HG03108 (cell line): ENCODE data around the gene DHRS7B.
"Not testable (repeated sequence)": the region's sequence is repeated elsewhere in the genome, so short reads cannot be mapped to it uniquely, and the experiment has no call there.

Experiments used
- ATAC-seq: cut with Tn5 transposase; IDR thresholded peaks from one replicate; pipeline ENCODE4 v1.9.1; 2021; ENCODE audit warnings: moderate library complexity; ENCODE audit not compliant: unreplicated experiment

DHRS7B gene

DNA sequence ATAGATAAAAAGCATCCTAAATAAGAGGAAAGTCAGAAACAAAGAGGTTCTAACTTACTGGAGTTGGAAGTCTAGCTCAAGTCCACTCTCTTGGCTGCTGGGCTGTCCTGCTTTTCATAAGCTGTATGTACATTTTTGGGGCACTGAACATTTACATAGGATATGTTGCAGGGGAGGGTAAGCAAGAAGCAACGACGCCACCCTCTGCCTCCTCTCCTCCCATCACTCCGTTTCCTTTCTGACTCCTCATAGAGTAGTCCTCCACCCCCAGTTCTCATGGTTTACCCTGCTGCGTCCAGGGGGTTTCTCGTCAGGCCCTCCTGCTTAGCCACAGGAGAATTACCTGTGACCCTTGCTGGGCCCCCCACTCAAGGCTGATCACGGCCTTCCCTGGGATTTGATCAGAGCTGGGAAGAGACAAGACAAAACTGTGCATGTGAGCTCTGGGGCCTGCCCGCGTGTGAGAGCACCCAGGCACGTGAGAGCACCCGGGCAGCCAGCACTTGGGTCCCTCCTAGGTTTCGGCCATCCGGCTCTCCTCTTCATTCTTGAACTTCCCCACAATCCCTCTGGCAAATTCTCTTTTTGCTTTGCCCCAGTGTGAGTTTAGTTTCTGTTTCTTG, 50.1 kb downstream of the DHRS7B start:
- ATAC-seq = no peak

DNA sequence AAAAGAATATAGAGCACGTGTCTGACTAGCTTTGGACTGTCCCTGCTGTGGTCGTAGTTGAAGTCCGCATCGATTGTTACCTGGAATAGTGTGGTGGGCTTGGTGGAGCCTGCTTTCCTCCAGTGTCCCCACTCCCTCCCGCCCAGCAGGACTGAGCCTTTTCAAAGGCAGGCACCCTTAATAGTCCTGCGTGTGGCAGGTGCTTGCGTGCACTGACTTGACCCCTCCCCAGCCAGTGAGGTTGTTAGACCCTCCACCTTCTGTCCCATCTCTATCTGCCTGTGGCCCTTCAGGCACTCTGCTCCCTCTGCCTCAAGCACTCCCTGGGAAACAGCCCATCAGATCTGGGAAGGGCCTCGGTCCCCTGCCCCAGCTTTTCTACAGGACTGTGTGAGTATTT, 50.6 kb downstream of the DHRS7B start:
- ATAC-seq = no peak

DNA sequence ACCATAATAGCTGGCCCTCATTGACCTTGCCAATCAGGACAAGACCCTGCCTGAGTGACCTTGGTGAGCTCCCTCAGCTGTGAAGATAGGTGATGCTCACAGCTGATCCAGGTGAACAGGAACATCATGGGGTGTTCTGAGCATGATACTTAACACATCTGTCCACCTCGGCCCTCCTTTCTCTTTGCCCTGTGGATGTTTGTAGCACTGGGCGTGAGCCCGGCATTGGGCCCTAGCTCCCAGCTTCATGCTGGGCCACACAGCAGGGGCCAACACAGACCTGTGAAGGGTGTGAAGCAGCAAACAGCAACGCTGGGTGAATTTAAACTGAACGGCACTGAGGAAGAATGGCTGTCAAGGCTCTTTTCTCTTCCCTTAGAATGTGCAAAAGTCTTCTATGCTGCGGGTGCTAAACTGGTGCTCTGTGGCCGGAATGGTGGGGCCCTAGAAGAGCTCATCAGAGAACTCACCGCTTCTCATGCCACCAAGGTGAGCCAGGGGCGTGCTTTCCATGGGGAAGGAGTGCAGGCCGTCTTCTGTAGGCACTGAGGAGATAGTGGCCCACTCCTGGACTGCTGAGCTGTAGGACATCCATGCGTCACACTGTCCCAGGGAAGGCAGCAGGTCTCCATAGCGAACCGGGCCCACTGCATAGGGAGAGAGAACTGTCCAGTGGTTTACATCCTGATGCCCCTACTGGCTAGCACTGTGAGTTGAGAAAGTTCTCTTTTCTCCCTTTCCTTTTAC, 51.3 kb downstream of the DHRS7B start:
- no peak for ATAC-seq

DNA sequence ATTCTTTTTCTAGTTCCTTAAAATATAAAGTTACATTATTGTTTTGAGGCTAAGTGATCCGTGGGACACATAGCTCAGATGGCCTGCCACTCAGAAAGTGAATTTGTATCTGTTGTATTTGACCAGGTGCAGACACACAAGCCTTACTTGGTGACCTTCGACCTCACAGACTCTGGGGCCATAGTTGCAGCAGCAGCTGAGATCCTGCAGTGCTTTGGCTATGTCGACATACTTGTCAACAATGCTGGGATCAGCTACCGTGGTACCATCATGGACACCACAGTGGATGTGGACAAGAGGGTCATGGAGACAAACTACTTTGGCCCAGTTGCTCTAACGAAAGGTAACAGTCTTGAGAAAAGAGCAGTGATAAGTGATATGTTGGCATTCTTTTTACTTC, 56.7 kb downstream of the DHRS7B start:
- ATAC-seq = no peak

DNA sequence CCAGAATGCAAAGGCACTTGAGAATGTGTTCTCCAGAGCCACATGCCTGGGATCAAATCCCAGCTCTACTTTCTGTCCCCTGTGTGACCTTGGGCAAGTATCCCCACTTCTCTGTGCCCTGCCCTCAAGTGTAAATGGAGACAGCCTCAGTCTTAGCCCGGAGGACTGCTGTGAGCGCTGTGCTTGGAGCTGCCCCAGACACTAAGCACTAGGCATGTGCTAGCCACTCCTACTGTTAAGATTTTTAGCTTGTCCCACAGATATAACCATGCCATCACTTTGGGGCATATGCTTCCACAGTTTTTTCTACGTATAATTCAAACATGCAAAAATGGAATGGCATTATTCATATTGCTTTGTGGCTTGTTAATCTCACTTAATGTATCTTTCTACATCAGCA, 57.8 kb downstream of the DHRS7B start:
- no peak for ATAC-seq

DNA sequence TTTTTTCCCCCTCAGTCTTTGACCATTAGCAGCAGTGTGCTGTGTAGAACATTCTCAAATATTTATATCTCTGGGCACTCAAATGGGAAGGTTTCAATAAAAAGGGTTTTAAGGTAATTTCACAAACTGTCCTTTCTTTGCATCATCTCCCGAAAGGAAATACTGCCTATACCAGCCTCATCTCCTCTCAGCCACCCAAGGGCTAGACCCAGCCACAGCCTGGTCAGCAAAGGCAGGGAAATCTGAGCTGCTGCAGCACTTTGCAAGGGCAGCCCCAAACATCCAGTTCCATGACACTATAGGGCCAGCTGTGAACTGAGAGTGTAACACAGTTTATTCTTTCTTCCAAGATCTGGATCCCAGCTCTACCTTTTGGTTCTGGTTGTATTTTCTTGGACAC, 58.3 kb downstream of the DHRS7B start:
- no peak for ATAC-seq

DNA sequence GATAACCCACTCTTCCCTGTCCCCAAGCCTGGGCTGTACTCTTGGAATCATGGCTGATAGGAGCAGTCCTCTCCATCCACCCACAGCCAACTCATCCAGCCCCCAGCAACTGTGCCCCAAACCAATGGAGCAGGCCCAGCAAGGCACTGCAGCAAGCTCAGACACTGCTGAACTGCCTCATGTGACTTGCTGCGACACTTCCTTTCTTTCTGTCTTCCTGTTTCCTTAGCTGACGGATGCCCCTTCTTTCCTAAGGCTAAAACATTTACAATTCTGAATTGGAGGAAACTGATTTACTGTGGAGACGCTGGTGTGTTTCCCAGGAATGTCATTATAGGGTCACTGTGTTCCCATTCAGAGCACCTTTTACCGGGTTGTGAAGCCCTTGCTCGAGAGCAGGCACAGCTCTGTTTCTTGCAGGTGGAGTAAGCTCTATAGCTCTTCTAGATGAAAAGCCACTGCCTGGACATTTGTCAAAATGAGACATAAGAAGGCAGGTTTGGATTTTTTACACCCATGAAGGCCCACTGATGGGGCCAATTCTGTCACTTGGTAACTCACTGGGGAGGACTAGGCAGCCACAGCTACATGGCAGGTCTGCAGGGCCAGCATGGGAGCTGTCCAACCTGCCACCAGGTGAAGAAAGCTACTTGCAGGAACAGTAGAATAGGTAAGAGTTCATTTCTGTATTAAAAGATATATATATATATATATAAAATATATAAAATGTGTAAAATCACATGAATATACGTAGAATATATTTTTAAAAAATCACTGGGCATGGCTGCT, 59.8 kb downstream of the DHRS7B start:
- ATAC-seq = no peak

DNA sequence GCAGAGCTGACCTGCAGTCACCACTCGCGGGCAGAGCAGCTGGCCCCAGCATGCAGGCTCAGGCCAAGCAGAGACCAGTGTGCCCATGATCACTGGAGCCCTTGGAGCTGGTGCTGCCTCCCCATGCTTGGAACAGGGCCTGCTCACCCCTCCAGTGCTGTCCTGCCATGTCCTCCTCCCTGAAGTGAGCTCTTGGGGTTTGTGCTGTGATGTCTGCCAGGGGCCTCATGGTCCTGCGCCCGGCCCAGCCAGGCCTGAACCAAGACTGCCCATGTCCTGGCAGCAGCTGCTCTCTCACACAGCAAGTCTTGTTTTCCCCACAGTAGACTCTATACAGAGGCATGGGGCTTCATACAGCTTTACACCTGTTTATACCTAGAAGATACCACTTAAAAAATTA, 62.6 kb downstream of the DHRS7B start:
- no peak for ATAC-seq

DNA sequence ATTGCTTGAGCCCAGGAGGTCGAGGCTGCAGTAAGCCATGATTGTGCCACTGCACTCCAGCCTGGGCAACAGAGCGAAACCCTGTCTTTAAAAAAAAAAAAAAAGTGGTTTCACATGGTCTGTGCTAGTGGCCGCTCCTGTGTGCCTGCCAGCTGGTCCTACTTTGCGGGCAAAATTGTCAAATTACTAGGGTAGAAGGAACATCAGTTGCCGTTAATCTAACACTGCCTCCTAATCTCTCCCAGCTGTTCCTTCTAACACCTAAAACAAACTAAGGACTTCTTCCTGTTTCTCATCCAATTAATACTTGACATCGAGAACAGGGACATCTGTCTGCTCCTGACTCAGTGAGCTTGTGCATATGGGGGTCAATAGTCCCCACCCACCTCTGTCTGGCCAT, 63.3 kb downstream of the DHRS7B start:
- ATAC-seq = no peak

DNA sequence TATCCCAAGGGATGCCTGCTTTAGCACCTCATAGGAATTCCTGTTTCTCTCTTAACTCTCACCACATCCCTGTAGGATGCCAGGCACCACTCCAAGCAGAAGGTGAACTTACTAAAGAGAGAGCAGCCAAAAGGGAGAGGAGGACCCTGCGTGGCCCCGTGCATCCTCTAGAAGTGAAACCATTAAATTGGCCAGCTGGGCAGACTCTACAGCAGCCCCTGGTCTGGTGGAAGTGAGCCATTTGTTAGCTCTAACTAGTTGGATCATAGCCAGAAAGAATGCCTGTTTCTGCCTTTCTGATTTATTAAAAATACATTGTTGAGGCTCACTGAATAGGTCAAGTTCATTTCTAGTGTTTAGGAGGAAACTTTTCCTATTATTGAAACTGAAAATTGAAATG, 64.9 kb downstream of the DHRS7B start:
- ATAC-seq = no peak

DNA sequence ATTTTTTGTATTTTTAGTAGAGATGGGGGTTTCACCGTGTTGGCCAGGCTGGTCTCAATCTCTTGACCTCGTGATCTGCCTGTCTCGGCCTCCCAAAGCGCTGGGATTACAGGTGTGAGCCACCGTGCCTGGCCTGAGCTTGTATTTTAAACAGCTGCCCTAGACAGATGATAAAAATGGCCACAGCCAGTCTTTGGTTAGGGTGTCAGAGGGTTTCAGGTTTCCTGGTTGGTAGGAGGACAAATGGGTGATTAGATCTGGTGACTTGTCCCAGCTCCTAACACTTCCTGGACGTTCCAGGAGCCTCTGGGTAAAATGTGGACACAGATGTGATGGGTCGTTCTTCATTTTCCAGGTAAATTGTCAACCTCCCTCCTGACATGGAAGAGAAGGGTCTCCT, 65.7 kb downstream of the DHRS7B start:
- not testable (repeated sequence) for ATAC-seq

DNA sequence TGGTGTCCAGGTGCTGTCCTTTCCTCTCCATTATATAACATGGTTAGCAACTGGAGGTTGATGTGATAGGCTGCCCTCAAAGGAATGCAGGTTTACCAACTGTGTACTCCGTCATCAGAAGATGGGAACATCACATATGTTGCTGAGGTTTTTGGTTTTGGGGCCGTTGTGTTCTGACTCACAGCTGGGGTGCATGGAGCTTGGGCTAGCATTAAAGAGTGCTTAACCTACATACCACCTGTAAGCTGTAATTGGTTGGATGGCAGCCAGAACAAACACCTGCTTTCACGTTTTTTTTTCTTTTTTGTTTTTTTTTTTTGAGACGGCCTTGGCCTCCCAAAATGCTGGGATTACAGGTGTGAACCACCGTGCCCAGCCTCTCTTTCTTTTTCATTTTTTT, 66.3 kb downstream of the DHRS7B start:
- ATAC-seq = no peak

DNA sequence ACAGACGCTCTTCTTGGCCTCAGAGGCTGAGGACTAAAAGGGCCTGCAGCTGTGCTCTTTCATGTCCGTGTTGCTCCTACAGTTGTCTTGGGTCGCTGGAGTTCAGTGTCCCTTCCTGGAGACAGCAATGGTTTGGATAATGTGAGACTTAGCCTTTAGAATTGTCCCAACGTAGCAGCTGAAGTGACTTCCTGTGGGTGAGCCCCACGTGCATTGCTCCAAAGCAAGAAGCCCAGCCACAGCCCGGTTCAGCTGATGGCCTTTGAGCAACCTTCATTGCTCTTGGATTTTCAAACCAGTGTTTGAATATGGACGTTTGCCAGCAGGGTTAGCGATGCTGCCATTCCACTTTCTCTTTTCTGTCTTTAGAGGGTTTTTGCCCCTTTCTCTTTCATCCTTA, 67.5 kb downstream of the DHRS7B start:
- ATAC-seq = no peak

DNA sequence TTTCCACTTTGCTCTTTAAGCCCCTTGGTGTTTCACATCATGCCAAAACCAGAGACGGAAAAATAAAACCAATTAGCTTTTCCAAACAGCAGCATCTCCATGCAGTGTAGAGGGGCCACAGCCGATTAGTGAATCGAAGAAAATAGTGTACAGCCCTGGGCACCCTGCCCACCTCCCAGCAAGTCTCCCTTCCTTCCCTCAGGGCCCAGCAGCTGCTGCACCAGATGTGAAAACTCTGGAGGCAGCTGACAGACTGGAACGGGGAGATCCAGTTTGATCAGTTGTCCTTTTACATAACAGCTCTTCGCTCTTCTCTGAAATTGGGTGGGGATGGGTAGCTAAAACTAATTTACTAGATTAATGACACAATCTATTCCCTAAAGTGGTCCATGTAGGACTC, 67.9 kb downstream of the DHRS7B start:
- ATAC-seq = no peak

DNA sequence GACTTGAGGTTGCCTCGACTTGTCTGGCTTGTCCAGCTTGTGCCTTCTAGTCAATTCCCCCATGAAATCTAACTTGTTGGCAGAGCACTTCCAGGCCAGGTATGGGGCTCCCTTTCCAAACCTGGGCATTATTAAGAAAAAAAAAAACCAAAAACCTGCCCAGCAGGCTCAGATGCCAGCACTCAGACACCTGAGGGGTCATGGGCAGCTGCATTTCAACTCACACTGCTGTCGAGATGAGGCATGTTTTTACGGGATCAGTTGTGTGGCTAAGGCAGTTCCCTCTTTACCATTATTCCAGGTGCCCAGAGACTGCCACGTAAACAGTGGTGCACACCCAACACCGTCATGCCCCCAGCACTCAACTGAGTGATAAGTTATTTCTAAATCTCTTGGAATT, 69.4 kb downstream of the DHRS7B start:
- ATAC-seq = no peak

DNA sequence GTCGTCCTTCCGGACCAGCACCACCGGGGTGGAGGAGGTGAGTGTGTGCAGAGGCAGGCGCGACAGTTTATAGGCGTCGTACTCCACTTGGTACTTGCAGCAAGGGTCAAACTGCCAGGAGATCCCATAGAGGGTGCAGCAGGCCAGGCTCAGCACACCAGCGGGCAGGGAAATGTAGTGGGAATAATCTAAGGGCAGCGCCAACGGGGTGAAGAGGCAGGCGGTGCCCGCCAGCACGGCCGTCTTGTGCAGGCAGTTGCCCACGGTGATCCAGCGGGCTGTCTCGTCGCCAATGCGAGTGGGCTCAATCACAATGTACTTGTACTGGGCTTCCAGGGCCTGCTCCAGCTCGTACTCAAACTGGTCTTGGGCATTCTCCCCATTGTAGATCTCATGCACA, 71.6 kb downstream of the DHRS7B start:
- no peak for ATAC-seq

DNA sequence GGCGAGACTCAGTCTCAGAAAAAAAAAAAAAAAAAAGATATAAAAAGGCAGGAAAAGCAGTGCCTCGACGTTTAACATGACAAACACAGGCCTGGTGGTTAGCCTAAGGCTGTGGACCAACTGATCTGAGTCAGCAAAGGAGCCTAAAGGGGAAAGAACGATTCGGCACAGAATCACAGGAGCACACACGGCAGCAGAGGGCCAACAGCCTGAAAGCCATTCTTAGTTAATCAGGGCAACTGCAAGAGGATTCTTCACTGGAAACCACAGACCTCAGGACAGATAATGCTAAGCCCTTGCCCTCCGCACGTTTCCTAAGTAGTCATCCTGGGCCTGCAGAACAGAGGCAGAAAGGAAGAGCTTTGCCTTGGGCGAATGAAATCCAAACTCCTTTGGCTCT, 72.5 kb downstream of the DHRS7B start:
- ATAC-seq = no peak

DNA sequence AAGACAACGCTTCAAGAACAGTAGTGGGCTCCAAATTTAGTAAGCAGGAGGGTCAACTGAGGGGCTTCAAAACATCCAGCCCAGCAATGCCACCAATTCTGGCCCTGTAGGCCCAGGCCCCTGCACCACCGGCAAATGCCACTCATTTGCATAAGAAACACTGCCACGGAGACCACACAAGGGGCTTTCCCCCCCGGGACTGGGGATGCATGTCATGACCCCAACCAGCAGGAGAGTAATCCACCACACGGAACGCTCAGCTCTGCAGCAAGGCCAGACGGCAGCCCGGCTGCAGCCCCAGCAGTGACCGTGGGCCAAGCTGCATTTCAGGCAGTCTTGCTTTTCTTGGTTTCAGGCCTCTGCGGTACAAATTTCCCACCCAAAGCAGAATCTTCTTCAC, 73.1 kb downstream of the DHRS7B start:
- no peak for ATAC-seq

DNA sequence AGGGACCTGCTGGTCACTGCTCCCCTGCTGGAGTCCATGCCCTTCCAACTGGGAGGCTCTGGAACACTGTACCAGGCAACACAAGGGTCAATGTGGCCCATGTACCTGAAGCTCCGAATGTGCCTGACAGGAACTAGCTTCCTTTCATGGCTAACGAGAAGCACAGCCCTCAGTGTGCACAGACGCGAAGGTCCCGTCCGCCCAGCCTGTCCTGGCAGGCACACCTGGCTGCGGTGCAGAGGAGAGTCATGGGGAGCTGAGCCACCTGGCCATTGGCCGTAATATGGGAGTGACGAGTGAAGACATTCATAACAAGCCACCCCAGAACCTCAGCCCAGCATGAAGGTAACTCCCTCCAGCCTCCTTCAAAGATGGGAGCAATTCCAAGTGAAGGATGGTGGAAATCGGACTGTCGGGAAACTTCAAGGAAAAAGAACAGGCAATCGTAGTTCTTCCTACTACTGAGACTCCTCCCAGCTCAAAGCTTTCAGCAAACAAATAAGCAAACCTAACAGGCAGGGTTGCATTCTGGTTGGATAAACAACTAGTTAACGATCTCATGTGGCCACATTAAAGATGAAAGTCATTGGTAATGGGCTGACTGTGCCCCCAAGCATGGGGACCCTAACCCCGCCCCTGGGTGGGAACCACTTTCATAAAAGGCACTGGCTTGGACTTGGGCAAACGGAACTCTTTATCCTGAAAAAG, 74.0 kb downstream of the DHRS7B start:
- ATAC-seq = no peak

DNA sequence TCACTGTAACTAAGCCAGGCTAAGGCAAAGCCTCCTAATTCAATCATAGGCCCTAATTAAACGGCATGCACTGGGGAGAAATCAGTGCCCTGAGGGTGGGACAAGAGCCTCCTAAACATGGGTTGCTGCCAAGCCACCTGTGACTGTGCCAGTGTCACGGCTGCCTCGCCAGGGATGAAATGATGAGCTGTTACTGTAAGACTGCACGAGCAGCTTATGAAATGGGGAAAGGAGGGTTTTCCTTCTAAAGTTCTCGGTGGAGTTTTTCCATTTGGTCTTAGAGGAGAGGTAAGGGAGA, 74.5 kb downstream of the DHRS7B start:
- no peak for ATAC-seq

DNA sequence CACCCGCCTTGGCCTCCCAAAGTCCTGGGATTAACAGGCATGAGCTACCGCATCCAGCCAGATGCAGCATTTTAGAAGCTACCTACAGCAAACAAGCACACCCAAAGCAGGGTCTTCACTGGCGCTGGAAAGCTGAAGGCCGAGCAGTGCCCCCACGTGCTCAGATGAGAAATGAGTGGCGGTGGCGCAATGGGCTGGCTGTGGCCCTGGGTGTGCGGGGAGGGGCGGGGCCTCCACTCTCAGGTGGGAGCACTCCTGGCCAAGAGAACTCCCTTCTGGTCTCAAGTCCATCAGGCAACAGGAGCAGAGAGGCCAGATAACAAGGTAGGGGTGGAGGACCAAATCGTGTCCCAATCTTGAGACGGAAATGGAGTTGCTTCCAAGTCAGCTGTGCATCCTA, 75.1 kb downstream of the DHRS7B start:
- no peak for ATAC-seq

DNA sequence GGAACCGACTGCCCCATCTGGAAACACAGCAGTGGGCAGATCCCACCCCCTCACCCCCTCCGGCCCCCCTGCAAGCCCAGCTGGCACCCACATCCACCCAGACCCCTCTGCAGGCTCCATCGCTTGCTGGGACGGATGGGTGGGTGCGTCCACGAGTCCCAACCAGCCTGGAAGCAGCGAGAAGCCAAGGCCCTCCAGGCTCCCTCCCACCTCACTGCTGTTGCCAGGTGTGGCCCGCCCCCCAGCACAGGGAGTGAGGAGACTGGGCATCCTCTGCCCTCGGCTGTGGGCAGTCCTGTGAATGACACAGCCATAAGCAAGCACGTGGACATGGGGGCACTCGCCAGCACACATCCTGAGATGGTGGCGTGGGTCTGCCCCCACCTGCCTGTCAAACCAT, 75.7 kb downstream of the DHRS7B start:
- ATAC-seq = no peak
